ENCODE data around the gene COL1A1.

- TF ChIP-seq POLR2AphosphoS5 (IDR thresholded peaks at IDR 0.05), result peak in 1 of 2 donors; percentile 39
- TF ChIP-seq CTCF (IDR thresholded peaks at IDR 0.05), result no peak
- TF ChIP-seq POLR2A (IDR thresholded peaks at IDR 0.05; ENCODE audit: low read depth), result no peak
- TF ChIP-seq EP300 (IDR thresholded peaks at IDR 0.05), result no peak
Measured at GRCh38 chr17:50218071-50218759, 16.8 kb upstream of the COL1A1 start.

All from esophagus muscularis mucosa (tissue), 4 donors.